ENCODE measurements around the gene SLC17A6. TPM values are rescaled to one million over a fixed set of nuclear protein-coding genes. Genes with fewer than 3 reads are reported as not detected.

The SLC17A6 gene
- total RNA-seq (2021) (not detected in 2 replicates), Bru-seq, nascent RNA (not detected), BruChase-seq, experiment 1, labeled RNA remaining after a 2-hour chase (percentile 4 among the genes with signal in this experiment), BruChase-seq, experiment 2, labeled RNA remaining after a 6-hour chase (not detected)
- long read RNA-seq: 0 reads

DNA sequence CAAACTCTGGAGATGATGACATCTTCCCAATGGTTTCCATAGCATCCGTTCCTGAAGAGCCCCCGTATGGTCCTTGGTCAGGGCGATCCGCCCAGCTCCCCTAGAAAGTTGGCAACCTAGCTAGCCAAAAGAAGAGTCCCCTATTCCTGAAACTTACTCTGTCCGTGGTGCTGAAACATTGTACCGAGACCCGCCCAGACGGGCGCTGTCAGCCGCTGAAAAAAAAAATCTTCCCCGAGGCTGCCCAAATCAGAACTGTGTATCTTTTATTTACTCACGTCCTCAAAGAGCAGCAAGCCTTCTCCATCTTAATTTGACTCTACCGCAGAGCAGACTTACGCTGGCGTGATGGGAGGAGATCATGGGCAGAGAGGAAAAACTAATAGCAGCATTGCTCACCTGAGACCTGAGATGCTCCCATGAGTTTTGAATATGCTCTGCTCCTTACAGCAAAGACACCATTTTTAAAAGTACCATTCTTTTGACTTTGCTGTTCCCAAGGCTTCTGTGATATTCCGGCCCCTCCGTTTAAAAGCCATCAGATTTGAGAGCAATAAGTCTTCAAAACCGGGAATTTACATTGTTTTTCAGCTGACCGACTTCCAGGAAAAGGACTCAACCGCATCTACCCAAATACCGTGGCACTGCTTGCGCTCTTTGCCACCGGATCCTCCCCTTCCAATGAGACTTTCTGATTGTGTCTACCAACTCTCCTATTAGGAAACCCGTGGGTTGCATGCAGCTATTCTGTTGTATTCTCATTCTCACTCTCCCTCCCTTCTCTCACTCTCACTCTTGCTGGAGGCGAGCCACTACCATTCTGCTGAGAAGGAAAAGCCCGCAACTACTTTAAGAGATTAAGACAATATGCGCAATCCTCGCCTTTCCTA, at the start of gene SLC17A6:
Gene SLC17A6, plus strand, starts transcription at position 786 of the 890 bp plus-strand sequence. CDS start 153 bp downstream, outside the sequence.
- intact Hi-C loops (cut with micrococcal nuclease; ENCODE audit: unreplicated experiment): no loop called here
- Histone ChIP-seq H3K36me3 (ENCODE audit: insufficient read depth, low read length, poor library complexity, severe bottlenecking) (no peaks in the 10 kb centered on the region), H3K4me3 (ENCODE audit: low read depth, low read length, poor library complexity, severe bottlenecking) (no peak within 1 kb of the TSS), H3K27me3 (replicated peaks; ENCODE audit: insufficient read depth, low read depth, low read length, poor library complexity) (peaks cover 35% of the 10 kb centered on the region), H3K4me1 (ENCODE audit: insufficient read depth, low read length, poor library complexity, severe bottlenecking) (no peaks in the 10 kb centered on the region), H3K27ac (ENCODE audit: low read depth, low read length, poor library complexity, severe bottlenecking) (no peak within 1 kb of the TSS), H3K9me3 (ENCODE audit: low read depth, low read length, poor library complexity, severe bottlenecking) (no peaks in the 10 kb centered on the region)
- CTCF ChIA-PET: no interaction called here
- no TSS peak for BruUV-seq (replicated peaks)
- TF ChIP-seq CTCF (conservative IDR thresholded peaks at IDR 0.05; ENCODE audit: low read depth, low read length) (no peak), EZH2 (IDR thresholded peaks at IDR 0.05; ENCODE audit: borderline replicate concordance, low read depth, low read length, poor library complexity, severe bottlenecking) (no peak)
- POLR2A ChIA-PET (ENCODE audit: low non-redundant PET): no interaction called here
- DNase-seq (ENCODE audit: low spot score): peak; percentile 67

GRCh38 chr11:22302368-22302767, 35.8 kb upstream of the SLC17A6 start:
- H3K36me3 ChIP-seq (ENCODE audit: insufficient read depth, low read length, poor library complexity, severe bottlenecking): no peaks in the 10 kb centered on the region
- no peak for TF ChIP-seq CTCF (conservative IDR thresholded peaks at IDR 0.05; ENCODE audit: low read depth, low read length)
- no peak for TF ChIP-seq EZH2 (IDR thresholded peaks at IDR 0.05; ENCODE audit: borderline replicate concordance, low read depth, low read length, poor library complexity, severe bottlenecking)
- H3K27ac ChIP-seq (ENCODE audit: low read depth, low read length, poor library complexity, severe bottlenecking): no peak overlapping the region
- H3K4me1 ChIP-seq (ENCODE audit: insufficient read depth, low read length, poor library complexity, severe bottlenecking): no peaks in the 10 kb centered on the region
- intact Hi-C loops (cut with micrococcal nuclease; ENCODE audit: unreplicated experiment): loop anchor here (5.0 kb wide), 1 partner anchor 55 kb away; no protein-coding TSS in a partner anchor
- H3K4me3 ChIP-seq (ENCODE audit: low read depth, low read length, poor library complexity, severe bottlenecking): no peak overlapping the region
- no peaks in the 10 kb centered on the region for H3K27me3 ChIP-seq (replicated peaks; ENCODE audit: insufficient read depth, low read depth, low read length, poor library complexity)
- POLR2A ChIA-PET (ENCODE audit: low non-redundant PET): no interaction called here
- no TSS peak for BruUV-seq (replicated peaks)
- CTCF ChIA-PET: interaction anchor here (0.6 kb wide), 1 partner anchor 58 kb away, joined by 3 read pairs; no protein-coding TSS in a partner anchor
- no peak for DNase-seq (ENCODE audit: low spot score)
- no peaks in the 10 kb centered on the region for H3K9me3 ChIP-seq (ENCODE audit: low read depth, low read length, poor library complexity, severe bottlenecking)

DNA sequence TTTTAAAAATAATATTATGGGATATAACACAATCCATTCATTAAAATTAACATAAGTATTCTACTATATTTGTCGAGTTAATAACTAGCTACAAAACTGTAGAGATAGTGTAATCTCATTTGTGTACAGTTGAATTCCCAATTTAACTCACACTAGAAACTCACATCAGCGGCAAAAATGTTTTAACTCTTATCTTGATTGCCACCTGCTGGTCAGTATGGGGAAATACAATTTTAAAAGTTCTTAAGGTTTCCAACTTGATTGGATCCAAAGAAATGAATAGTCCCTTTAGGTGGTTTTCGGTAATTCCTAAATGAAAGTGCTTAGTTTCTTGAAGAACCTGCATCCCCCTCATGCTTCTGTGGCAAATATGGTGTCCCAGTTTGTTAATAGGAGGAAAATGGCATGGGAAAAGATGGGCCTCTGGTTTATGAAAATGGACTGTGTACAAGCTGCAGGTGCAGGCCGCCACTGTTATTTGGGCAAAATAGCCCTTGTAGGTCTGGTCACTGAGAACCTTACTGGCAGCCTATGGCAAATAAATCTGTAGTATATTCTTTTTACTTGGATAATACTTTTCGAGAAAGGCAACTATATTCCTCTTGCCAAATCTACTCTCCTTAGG, 33.7 kb upstream of the SLC17A6 start:
- intact Hi-C loops (cut with micrococcal nuclease; ENCODE audit: unreplicated experiment): loop anchor here (2.0 to 5.0 kb wide), 2 partner anchors 57 to 134 kb away; no protein-coding TSS in a partner anchor
- DNase-seq (ENCODE audit: low spot score): peak; percentile 52
- ChIA-PET CTCF (no interaction called here), POLR2A (ENCODE audit: low non-redundant PET) (no interaction called here)
- no peak overlapping the region for H3K27ac ChIP-seq (ENCODE audit: low read depth, low read length, poor library complexity, severe bottlenecking)
- H3K9me3 ChIP-seq (ENCODE audit: low read depth, low read length, poor library complexity, severe bottlenecking): no peaks in the 10 kb centered on the region
- no peaks in the 10 kb centered on the region for H3K36me3 ChIP-seq (ENCODE audit: insufficient read depth, low read length, poor library complexity, severe bottlenecking)
- H3K4me3 ChIP-seq (ENCODE audit: low read depth, low read length, poor library complexity, severe bottlenecking): no peak overlapping the region
- TF ChIP-seq EZH2 (IDR thresholded peaks at IDR 0.05; ENCODE audit: borderline replicate concordance, low read depth, low read length, poor library complexity, severe bottlenecking) (no peak), CTCF (conservative IDR thresholded peaks at IDR 0.05; ENCODE audit: low read depth, low read length) (peak; percentile 67)
- no peaks in the 10 kb centered on the region for H3K27me3 ChIP-seq (replicated peaks; ENCODE audit: insufficient read depth, low read depth, low read length, poor library complexity)
- BruUV-seq (replicated peaks): no TSS peak
- H3K4me1 ChIP-seq (ENCODE audit: insufficient read depth, low read length, poor library complexity, severe bottlenecking): no peaks in the 10 kb centered on the region
